GM12878 (cell line): ENCODE data around the gene KIAA0825. TPM values are rescaled to one million over a fixed set of nuclear protein-coding genes. Genes with fewer than 3 reads are reported as not detected.

Experiments used
- ATAC-seq: fragments of 200-7000 bp; cut with Tn5 transposase; 3 replicates; pipeline ENCODE4 v1.9.1; 2020; ENCODE audit warnings: mild to moderate bottlenecking, moderate library complexity
- BruUV-seq: library from RNA; stranded (reverse); fragments of 400-500 nt; replicated peaks from 2 replicates; lab custom pipeline; 2021; lab: Mats Ljungman, UMichigan
- CTCF ChIA-PET: fragments of 300-600 bp; sonication (Branson Sonifier 250); formaldehyde crosslinking; extraction: SDS; loops from one replicate; lab custom pipeline; 2021; ENCODE audit warnings: inconsistent platforms; lab: Yijun Ruan, JAX
- POLR2A ChIA-PET: fragments of 350-600 bp; formaldehyde crosslinking; extraction: SDS; loops from one replicate; lab custom pipeline; 2021; ENCODE audit warnings: inconsistent platforms; lab: Charles Lee
- RAD21 ChIA-PET: fragments of 300-600 bp; sonication (Branson Sonifier 250); formaldehyde crosslinking; loops from one replicate; lab custom pipeline; 2023; ENCODE audit warnings: antibody characterized with exemption; ENCODE audit not compliant: unreplicated experiment; lab: Charles Lee
- SMC1A ChIA-PET: fragments of 300-600 bp; sonication (Branson Sonifier 250); formaldehyde crosslinking; loops from one replicate; lab custom pipeline; 2023; ENCODE audit not compliant: unreplicated experiment, uncharacterized antibody; lab: Charles Lee
- DNase-seq: peaks from one replicate; pipeline ENCODE4 v3.0.0-alpha.2; 2011; ENCODE audit warnings: low read depth, low spot score
- FAIRE-seq: peaks from 3 replicates; lab custom pipeline; 2011; peaks lifted over from hg19 to GRCh38; lab: Jason Lieb, UNC
- H2AFZ ChIP-seq: 2 replicates; pipeline ENCODE4 v1.6.0; 2011; ENCODE audit warnings: low read depth, low read length, control low read depth; ENCODE audit not compliant: control insufficient read depth
- H3K27ac ChIP-seq: 2 replicates; pipeline ENCODE4 v1.5.1; 2011; ENCODE audit warnings: control low read depth; ENCODE audit not compliant: control insufficient read depth, insufficient read depth
- H3K27me3 ChIP-seq, 2 experiments: replicated peaks in 1 of 2; 2 replicates each; pipeline versions ENCODE4 v1.6.0 to v1.6.1; 2011; ENCODE audit warnings: low read length in 1 of 2; ENCODE audit not compliant: control insufficient read depth in 2 of 2, insufficient read depth in 2 of 2
- H3K36me3 ChIP-seq, 2 experiments: 2 replicates each; pipeline ENCODE4 v1.5.1; 2011; ENCODE audit warnings: low read length in 1 of 2; ENCODE audit not compliant: control insufficient read depth in 2 of 2, insufficient read depth in 2 of 2
- H3K4me1 ChIP-seq: 2 replicates; pipeline ENCODE4 v1.6.1; 2011; ENCODE audit warnings: mild to moderate bottlenecking, low read length, moderate library complexity, mixed read lengths; ENCODE audit not compliant: control insufficient read depth, insufficient read depth
- H3K4me2 ChIP-seq: 2 replicates; pipeline ENCODE4 v1.6.0; 2011; ENCODE audit warnings: control low read depth; ENCODE audit not compliant: control insufficient read depth, insufficient read depth
- H3K4me3 ChIP-seq: fragments of 200-600 bp; sonication (generic); 2 replicates; pipeline ENCODE4 v1.5.1; 2016
- H3K79me2 ChIP-seq: 2 replicates; pipeline ENCODE4 v1.6.0; 2011; ENCODE audit warnings: low read length; ENCODE audit not compliant: control insufficient read depth, insufficient read depth
- H3K9ac ChIP-seq: 2 replicates; pipeline ENCODE4 v1.8.0; 2011; ENCODE audit warnings: low read length, control low read depth, mixed read lengths; ENCODE audit not compliant: control insufficient read depth, insufficient read depth
- H3K9me3 ChIP-seq: replicated peaks from 3 replicates; pipeline ENCODE4 v1.5.1; 2011; ENCODE audit warnings: mild to moderate bottlenecking, low read length; ENCODE audit not compliant: control insufficient read depth, insufficient read depth
- H4K20me1 ChIP-seq: 2 replicates; pipeline ENCODE4 v1.6.0; 2011; ENCODE audit not compliant: control insufficient read depth, insufficient read depth
- CBX5 ChIP-seq: sonication (generic); IDR thresholded peaks from 2 replicates; pipeline ENCODE4 v1.6.1; 2016; ENCODE audit warnings: low read depth, moderate library complexity, mild to moderate bottlenecking, inconsistent platforms
- GABPA ChIP-seq: IDR thresholded peaks from 2 replicates; pipeline ENCODE4 v1.6.1; 2014; ENCODE audit warnings: antibody characterized with exemption, low read depth, mild to moderate bottlenecking, inconsistent platforms
- MEF2B ChIP-seq: fragments of 450-650 bp; IDR thresholded peaks from 2 replicates; pipeline ENCODE4 v1.6.1; 2018; ENCODE audit warnings: mild to moderate bottlenecking, moderate library complexity; ENCODE audit not compliant: partially characterized antibody, poor library complexity, severe bottlenecking
- NR2F1 ChIP-seq: fragments of 450-650 bp; conservative IDR thresholded peaks from 2 replicates; pipeline ENCODE4 v1.6.1; 2017; ENCODE audit warnings: mild to moderate bottlenecking
- NRF1 ChIP-seq: conservative IDR thresholded peaks from 2 replicates; pipeline ENCODE4 v1.6.1; 2011; ENCODE audit warnings: mild to moderate bottlenecking, low read depth, low read length, improper control_type of control experiment
- RCOR1 ChIP-seq: conservative IDR thresholded peaks from 2 replicates; pipeline ENCODE4 v1.6.1; 2012; ENCODE audit warnings: low read depth, low read length, improper control_type of control experiment
- YY1 ChIP-seq: IDR thresholded peaks from 2 replicates; pipeline ENCODE4 v1.6.1; 2011; ENCODE audit warnings: low read depth, mild to moderate bottlenecking, low read length
- ZBED1 ChIP-seq: IDR thresholded peaks from 2 replicates; pipeline ENCODE4 v1.6.1; 2016; ENCODE audit warnings: borderline replicate concordance
- WGBS: methylation state at CpG from one replicate; pipeline ENCODE4 v1.1.6; 2016; ENCODE audit warnings: low lambda C conversion rate; ENCODE audit not compliant: insufficient replicate concordance, insufficient coverage; ENCODE audit errors: missing lambda C conversion rate; 5-methylcytosine and 5-hydroxymethylcytosine counted together
- in situ Hi-C: fragments of 300-500 bp; cut with MboI; formaldehyde crosslinking; loops from 9 replicates; pipeline ENCODE4 v1.14.3; 2018; ENCODE audit warnings: mixed read lengths
- intact Hi-C: fragments of 100-400 bp; cut with micrococcal nuclease; formaldehyde crosslinking; loops from one replicate; pipeline ENCODE4 v1.14.2; 2022; ENCODE audit not compliant: unreplicated experiment
- polyA plus RNA-seq, 11 experiments: library from polyadenylated mRNA; depleted of rRNA in 4 of 11; unstranded in 6 of 11; stranded (reverse) in 5 of 11; fragments of >200 nt; fragmentation: Nextera tagmentation in 4 of 11; fragmentation: Illumina TruSeq in 1 of 11; extraction: Ambion mirVana in 4 of 11; extraction: Trizol in 1 of 11; gene quantifications; 1 replicate in 1 of 11; 2 replicates in 10 of 11; pipeline versions ENCODE4 v1.2.1 to v1.2.3, GENCODE V29; 2011 to 2016; ENCODE audit warnings: inconsistent platforms in 2 of 11, missing spikeins in 2 of 11, low read depth in 1 of 11
- total RNA-seq, 4 experiments: library from RNA; depleted of rRNA in 3 of 4; stranded (reverse); fragments of >200 nt in 3 of 4; fragmentation: Illumina TruSeq in 1 of 4; extraction: Trizol in 1 of 4; gene quantifications; 2 replicates each; pipeline versions ENCODE4 v1.2.1 to v1.2.3, GENCODE V29; 2013 to 2021
- TF ChIP-seq, protein P1 (sequence below): fragments of 450-650 bp; IDR thresholded peaks from 2 replicates; pipeline ENCODE4 v1.6.1; 2017; ENCODE audit warnings: borderline replicate concordance
- TF ChIP-seq, protein P2 (sequence below): IDR thresholded peaks from 2 replicates; pipeline ENCODE4 v1.6.1; 2011; ENCODE audit warnings: mild to moderate bottlenecking, low read depth, low read length, moderate library complexity; ENCODE audit not compliant: insufficient replicate concordance
- TF ChIP-seq, protein P3 (sequence below): fragments of 450-650 bp; IDR thresholded peaks from 2 replicates; pipeline ENCODE4 v1.6.1; 2017; ENCODE audit warnings: low read depth, mild to moderate bottlenecking, moderate library complexity
- TF ChIP-seq, protein P4 (sequence below): IDR thresholded peaks from 2 replicates; pipeline ENCODE4 v1.6.1; 2012; ENCODE audit warnings: improper control_type of control experiment, low read depth, low read length; ENCODE audit not compliant: insufficient replicate concordance

The KIAA0825 gene
- total and polyA plus RNA-seq, 10 of the 15 experiments (the other 5 are each of a cell fraction or from before 2014, with no cell fraction given), result 0.55 to 1.9 (median 1.5) TPM

DNA sequence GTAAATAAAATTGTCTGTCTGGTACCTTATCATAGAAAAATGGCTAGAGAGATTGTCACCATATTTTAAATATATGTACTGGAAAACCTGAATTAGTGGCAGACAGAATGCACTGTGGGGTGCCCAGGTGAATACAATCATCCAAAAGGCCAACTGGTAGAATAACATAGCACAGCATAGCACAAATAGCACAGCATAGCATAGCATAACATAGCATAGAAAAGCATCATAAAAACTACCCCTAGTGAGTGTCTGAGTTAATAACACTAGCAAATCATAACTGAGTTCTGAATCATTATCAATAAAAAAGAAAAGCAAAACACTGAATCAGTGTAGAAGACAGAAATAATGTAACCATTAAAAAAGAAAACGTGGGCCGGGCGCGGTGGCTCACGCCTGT lies 102.3 kb downstream of the KIAA0825 start:
- no peaks in the 10 kb centered on the region for H3K79me2 ChIP-seq
- no peaks in the 10 kb centered on the region for H3K4me1 ChIP-seq
- TF ChIP-seq NR2F1 (no peak), RCOR1 (no peak), YY1 (no peak), ZBED1 (no peak), GABPA (no peak), MEF2B (no peak), NRF1 (no peak), CBX5 (no peak)
- TF ChIP-seq, protein P1, sequence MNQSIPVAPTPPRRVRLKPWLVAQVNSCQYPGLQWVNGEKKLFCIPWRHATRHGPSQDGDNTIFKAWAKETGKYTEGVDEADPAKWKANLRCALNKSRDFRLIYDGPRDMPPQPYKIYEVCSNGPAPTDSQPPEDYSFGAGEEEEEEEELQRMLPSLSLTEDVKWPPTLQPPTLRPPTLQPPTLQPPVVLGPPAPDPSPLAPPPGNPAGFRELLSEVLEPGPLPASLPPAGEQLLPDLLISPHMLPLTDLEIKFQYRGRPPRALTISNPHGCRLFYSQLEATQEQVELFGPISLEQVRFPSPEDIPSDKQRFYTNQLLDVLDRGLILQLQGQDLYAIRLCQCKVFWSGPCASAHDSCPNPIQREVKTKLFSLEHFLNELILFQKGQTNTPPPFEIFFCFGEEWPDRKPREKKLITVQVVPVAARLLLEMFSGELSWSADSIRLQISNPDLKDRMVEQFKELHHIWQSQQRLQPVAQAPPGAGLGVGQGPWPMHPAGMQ, result no peak
- TF ChIP-seq, protein P2, sequence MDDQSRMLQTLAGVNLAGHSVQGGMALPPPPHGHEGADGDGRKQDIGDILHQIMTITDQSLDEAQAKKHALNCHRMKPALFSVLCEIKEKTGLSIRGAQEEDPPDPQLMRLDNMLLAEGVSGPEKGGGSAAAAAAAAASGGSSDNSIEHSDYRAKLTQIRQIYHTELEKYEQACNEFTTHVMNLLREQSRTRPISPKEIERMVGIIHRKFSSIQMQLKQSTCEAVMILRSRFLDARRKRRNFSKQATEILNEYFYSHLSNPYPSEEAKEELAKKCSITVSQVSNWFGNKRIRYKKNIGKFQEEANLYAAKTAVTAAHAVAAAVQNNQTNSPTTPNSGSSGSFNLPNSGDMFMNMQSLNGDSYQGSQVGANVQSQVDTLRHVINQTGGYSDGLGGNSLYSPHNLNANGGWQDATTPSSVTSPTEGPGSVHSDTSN, result no peak
- TF ChIP-seq, protein P3, sequence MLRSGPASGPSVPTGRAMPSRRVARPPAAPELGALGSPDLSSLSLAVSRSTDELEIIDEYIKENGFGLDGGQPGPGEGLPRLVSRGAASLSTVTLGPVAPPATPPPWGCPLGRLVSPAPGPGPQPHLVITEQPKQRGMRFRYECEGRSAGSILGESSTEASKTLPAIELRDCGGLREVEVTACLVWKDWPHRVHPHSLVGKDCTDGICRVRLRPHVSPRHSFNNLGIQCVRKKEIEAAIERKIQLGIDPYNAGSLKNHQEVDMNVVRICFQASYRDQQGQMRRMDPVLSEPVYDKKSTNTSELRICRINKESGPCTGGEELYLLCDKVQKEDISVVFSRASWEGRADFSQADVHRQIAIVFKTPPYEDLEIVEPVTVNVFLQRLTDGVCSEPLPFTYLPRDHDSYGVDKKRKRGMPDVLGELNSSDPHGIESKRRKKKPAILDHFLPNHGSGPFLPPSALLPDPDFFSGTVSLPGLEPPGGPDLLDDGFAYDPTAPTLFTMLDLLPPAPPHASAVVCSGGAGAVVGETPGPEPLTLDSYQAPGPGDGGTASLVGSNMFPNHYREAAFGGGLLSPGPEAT, result no peak
- TF ChIP-seq, protein P4, sequence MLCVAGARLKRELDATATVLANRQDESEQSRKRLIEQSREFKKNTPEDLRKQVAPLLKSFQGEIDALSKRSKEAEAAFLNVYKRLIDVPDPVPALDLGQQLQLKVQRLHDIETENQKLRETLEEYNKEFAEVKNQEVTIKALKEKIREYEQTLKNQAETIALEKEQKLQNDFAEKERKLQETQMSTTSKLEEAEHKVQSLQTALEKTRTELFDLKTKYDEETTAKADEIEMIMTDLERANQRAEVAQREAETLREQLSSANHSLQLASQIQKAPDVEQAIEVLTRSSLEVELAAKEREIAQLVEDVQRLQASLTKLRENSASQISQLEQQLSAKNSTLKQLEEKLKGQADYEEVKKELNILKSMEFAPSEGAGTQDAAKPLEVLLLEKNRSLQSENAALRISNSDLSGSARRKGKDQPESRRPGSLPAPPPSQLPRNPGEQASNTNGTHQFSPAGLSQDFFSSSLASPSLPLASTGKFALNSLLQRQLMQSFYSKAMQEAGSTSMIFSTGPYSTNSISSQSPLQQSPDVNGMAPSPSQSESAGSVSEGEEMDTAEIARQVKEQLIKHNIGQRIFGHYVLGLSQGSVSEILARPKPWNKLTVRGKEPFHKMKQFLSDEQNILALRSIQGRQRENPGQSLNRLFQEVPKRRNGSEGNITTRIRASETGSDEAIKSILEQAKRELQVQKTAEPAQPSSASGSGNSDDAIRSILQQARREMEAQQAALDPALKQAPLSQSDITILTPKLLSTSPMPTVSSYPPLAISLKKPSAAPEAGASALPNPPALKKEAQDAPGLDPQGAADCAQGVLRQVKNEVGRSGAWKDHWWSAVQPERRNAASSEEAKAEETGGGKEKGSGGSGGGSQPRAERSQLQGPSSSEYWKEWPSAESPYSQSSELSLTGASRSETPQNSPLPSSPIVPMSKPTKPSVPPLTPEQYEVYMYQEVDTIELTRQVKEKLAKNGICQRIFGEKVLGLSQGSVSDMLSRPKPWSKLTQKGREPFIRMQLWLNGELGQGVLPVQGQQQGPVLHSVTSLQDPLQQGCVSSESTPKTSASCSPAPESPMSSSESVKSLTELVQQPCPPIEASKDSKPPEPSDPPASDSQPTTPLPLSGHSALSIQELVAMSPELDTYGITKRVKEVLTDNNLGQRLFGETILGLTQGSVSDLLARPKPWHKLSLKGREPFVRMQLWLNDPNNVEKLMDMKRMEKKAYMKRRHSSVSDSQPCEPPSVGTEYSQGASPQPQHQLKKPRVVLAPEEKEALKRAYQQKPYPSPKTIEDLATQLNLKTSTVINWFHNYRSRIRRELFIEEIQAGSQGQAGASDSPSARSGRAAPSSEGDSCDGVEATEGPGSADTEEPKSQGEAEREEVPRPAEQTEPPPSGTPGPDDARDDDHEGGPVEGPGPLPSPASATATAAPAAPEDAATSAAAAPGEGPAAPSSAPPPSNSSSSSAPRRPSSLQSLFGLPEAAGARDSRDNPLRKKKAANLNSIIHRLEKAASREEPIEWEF, result no peak
- BruUV-seq, result no TSS peak
- WGBS, result 94% methylated on average over 5 of the region's 5 CpGs
- no peak overlapping the region for H2AFZ ChIP-seq
- no peak overlapping the region for H3K4me3 ChIP-seq
- no peaks in the 10 kb centered on the region for H3K36me3 ChIP-seq
- in situ Hi-C loops (no loop called here), intact Hi-C loops (no loop called here)
- no peaks in the 10 kb centered on the region for H3K27me3 ChIP-seq
- CTCF ChIA-PET, result no interaction called here
- SMC1A ChIA-PET, result no interaction called here
- no peaks in the 10 kb centered on the region for H3K9me3 ChIP-seq
- H3K9ac ChIP-seq, result no peak overlapping the region
- H3K4me2 ChIP-seq, result no peak overlapping the region
- DNase-seq, result no peak
- POLR2A ChIA-PET, result no interaction called here
- H3K27ac ChIP-seq, result no peak overlapping the region
- RAD21 ChIA-PET, result no interaction called here
- ATAC-seq, result no peak
- FAIRE-seq, result no peak
- H4K20me1 ChIP-seq, result no peaks in the 10 kb centered on the region
